NCI-H345 treated with DMSO at 0.1 percent for 48 hours (cell line): ENCODE results near the gene SCP2.

Source experiments
- DNase-seq: peaks from one replicate; lab custom pipeline; 2025; ENCODE audit not compliant: unreplicated experiment; lab: John Stamatoyannopoulos, UW

Gene SCP2

DNA sequence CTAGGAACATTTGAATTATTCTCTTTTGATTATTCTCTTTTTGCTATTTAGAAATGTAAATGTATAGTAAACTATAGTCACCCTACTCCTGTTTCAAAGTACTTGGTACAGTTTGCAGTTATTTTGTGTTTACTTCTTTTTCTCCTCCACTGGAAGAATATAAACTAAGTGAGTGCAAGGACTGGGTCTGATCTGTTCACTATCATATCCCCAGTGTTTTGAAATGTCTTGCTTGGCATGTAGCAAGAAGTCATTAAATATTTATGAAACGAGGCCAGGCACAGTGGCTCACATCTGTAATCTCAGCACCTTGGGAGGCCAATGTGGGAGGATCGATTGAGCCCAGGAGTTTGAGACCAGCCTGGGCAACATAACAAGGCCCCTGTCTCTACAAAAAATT, 99.2 kb downstream of the SCP2 start:
- DNase-seq, result no peak

DNA sequence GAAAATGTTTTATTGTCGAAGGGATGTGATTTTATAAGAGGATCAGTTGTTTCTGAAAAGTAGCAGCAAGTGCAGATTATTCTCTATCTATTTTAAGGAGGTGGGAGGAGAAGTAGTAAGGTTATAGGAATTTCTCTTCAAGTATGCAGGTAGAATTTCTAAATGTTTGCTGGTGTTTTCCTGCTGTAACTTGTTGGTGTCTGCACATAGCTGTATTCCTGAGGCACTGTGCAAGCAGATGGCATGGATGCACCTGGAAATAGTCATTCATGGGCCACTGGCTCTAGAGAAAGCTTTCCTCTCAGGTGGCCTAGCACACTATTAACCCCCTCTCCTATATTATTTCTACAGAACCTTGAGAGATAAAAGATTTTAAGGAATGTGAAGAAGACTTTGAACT, 104.7 kb downstream of the SCP2 start:
- DNase-seq, result no peak

DNA sequence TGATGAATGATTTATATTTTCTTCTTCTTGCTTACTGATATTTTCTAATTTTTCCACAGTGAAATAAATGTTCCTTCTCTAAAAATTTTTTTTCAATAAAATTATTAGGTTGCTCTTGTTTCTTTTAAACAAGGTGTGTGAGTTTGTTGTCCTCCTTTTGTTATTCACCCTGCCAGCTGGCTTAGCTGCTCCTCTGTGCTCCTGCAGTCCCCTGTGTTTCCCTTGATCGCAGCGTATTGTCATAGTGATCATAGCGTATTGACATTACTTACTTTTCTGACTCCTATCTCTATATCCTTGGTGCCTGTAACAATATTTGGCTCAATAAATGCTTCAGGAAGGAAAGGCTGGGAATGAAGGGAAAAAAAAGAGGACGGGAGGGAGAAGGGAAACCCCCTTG, 110.1 kb downstream of the SCP2 start:
- no peak for DNase-seq

DNA sequence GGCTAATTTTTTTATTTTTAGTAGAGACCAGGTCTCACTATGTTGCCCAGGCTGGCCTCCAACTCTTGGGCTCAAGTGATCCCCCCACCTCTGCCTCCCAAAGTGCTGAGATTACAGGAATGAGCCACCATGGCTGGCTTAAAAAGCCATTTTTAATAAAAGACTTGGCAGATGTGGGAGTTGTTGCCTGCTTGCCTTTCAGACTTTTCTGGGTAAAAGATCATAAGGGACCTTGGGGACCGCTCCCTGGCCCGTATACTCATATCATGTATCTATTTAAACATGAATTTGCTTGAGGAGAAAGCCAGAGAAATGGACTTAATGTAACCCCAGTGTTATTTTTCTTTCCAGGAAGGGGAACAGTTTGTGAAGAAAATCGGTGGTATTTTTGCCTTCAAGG, 111.5 kb downstream of the SCP2 start:
- no peak for DNase-seq

DNA sequence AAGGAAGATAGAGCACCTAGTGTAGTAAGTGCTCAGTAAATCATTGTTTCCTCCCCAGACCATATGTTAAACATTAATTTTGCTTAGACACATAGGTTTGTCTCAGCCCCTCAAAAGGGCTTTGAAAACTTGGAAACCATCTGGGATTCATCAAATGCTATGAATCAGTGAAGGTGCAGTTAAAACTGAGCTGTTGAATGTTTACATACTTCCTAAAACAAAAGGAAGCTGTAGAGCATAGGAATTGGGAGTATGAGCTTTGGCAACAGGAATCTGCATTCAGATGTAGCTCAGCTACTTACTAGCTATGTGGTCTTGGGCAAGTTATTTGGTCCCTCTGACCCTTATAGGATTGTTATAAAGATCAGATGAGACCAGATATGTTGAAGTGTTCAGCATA, 116.2 kb downstream of the SCP2 start:
- DNase-seq, result no peak

DNA sequence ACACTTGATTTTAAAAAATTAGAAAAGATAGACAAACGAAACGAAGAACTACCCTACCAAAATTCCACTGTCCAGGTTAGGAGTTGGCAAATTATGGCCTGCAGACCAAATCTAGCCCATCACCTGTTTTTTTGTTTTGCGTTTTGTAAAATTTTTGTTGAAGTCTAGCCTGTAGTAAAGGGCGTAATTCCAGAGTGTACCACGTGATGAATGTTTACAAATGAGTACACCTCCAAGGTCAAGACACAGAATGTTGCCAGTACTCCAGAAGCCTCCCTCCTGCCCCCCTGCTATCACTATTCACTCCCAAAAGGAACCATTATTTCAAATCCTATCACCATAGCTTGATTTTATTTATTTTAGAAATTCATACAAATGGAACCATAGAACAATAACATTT, 117.8 kb downstream of the SCP2 start:
- no peak for DNase-seq

DNA sequence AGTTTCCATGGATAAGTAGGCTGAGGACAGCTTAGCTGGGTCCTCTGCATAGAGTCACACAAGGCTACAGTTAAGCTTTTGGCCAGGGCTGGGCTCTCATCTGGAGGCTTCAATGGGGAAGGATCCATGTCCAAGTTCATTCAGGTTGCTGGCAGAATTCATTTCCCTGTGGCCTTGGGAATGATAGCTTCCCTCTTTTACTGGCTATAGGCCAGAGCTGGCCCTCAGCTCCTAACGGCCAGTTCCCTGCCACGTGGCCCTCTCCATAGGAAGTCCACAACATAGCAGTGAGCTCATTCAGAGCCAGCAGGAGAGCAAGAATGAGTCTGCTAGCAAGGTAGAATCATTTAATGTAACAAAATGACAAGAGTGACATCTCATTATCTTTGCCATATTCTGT, 119.9 kb downstream of the SCP2 start:
- DNase-seq, result no peak

DNA sequence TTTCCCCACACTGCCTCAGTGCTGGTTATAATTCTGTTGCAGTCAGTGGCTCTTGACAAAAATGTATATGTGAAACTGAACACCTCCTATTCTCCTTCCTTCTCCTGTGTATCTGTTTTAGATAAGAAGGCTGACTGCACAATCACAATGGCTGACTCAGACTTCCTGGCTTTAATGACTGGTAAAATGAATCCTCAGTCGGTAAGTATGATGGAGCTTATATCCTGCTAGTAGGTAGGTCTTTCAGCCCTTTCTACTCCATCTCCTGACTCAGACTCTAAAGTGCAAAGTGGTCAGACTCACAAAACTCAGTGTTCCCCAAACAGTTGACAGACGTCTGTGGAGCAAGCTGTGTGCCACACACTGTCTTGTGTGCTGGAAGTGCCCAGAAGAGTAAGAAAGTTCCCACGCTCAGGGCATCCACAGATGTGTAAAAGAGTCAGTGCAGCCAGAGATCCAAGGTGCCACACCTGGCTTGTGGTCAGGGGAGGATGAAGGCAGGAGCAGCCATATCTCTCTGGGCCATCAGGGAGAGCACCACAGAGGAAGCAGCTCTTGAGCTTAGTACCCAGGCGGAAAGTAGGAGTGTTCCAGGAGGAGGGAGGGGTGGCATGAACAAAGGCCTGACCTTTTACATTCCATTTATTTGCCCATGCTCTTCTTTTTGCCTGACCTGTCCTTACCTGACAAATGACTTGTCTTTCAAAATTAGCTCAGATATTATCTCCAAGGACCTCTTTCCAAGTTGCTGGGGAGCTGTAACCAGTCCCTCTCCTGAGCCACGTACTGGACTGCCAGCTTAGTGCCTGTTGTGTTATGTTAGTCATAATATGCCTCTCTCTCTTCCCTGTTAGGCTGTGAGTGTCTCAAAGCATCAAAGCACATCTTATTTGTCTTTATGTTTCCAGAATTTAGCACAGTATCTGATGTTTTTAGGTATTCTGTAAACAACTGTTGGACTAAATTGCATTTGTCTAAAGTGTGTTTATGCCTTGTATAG, 121.0 kb downstream of the SCP2 start:
- DNase-seq, result no peak

DNA sequence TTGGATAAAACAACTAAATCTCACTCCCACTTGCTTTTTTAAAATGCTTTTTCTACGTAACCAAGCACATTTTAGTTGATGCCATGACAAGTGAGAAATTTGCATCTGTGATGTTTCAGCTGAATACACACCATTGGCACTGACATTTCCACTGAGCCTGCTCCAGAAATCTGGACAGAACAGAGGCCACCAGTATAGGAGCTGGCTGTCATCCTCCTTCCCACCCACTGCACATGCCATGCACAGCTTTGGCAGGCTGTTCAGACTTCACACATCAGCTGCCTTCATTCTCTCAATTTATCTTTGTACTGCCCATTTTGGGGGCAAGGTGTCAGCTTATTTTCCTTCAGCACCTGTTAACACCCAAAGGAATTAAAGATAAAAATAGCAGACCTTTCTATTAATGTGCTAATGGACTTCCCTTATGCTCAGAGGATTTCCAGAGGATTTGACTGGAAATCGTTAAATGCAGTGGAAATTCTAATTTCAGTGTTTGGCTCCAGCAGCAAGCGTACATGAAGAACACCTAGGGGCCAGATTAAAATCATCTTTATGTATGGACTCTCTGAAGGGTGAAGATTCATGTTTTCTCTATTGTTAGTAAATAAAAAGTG, 122.0 kb downstream of the SCP2 start:
- no peak for DNase-seq

DNA sequence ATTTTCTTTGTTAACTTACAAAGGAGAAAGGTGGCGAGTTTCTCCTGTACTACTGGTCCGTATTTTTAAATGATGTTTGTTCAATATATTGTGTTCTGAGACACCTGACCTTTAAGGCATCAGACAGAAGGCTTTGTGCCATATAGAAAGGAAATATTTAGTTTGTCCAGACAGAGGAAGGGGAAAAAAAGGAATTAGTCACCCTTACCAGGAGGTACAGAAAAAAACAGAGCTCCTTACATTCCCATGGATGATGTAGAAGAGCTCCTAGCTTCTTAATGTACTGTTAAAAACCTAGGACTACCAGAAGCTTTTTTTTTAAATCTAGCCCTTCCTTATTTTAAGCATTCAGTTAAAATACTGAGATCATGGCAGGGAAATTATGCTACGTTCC, 122.5 kb downstream of the SCP2 start:
- DNase-seq, result no peak

DNA sequence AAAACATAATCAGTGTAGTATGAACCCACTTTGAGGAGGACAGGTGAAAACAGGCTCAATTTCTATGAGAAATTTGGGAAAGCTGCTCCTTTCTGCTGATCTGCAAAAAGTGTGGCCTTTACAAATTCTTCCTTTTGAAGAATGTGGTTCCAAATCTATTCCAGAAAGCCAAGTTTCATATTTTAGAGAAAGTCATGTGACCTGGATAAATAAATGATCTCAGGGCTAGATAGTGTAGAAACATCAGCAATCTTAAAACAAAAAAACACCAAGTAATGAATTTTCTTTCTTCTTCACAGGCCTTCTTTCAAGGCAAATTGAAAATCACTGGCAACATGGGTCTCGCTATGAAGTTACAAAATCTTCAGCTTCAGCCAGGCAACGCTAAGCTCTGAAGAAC, 123.2 kb downstream of the SCP2 start:
- no peak for DNase-seq

DNA sequence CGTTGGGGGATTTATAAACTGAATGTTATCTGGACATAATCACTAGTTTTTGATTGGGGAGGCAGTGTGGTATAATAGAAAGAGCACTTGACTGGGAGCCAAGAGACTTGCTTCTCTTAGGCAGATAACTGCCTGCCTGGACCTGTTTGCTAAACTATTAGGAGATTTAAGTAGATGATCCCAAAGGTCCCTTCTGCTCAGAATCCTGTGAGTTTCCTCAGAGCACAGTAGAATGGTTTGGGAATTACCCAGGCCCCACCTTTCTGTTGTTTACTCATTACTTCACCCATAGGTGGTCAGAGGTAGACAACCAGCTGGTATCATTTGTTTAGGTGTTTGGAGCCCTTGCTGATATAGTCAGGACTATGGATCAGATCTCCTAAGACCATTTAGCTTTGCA, 124.6 kb downstream of the SCP2 start:
- no peak for DNase-seq

DNA sequence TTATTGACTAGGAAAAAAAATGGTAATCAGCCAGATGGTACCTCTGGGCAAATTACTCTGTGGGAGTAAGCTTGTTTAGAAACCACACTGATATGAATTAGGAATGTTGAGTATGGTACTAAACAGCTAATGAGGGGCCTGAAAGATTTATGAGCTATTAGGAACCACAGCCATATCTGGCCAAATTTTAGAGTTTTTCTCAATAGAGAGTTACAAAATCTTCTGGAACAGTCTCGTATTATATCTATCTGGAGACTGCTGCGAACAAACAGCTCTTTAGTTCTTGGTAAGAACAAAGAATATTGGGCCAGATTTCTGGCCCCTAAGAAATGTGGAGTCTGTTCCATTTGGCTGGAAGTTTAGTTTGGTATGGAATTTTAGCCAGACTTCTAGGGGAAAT, 130.1 kb downstream of the SCP2 start:
- no peak for DNase-seq

DNA sequence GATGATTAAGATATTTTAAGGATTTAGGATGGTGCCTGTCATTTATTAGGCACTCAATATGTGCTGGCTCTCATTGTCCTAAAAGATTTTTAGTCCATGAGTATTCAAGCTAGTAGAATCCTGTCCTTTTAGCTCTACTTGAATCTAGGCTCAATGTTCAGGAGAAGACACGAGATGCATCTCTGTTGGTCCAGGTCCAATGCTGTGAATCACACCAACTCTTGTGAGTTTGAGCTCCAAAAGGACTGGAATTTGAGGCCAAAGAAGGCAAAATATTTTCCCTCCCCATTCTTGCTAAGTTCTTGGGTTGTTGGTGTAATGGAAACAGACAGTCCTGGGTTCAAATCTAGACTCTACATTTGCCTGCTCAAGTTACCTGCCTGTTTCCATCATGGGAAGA, 133.5 kb downstream of the SCP2 start:
- DNase-seq, result no peak

DNA sequence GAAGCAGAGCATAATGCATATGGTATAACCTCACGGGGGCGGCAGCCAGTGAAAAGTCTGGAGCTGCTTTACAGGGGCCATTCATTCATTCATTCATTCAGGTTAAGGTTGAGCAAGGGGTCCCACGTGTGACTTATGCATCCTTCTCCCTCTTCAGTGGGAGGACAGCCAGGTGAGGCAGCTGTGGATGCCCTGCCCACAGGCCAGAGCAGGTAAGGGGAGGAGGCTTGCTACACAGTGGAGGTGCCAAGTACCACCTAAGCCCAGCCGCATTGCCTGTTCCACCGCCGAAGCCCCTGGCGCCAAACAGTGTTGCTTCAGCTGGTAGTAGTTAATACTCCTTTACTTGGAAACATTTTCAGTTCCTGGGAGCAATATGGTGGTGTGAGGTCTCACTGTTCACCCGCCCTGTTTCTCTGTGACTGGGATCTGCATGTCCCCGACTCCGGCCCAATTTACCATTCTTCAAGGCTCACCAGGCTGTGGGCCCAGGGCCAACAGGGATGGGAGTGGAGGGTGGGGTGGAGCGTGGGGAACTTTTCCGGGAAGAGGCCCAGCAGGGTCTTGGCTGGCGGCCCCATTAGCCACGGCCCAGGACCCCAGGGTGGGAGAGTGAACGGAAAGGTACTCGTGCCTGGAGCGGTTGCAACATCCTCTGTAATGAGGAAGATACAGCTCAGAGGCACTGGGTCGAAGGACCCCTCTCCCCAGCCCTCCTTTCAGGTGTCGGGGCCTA, 134.2 kb downstream of the SCP2 start:
- DNase-seq, result no peak

DNA sequence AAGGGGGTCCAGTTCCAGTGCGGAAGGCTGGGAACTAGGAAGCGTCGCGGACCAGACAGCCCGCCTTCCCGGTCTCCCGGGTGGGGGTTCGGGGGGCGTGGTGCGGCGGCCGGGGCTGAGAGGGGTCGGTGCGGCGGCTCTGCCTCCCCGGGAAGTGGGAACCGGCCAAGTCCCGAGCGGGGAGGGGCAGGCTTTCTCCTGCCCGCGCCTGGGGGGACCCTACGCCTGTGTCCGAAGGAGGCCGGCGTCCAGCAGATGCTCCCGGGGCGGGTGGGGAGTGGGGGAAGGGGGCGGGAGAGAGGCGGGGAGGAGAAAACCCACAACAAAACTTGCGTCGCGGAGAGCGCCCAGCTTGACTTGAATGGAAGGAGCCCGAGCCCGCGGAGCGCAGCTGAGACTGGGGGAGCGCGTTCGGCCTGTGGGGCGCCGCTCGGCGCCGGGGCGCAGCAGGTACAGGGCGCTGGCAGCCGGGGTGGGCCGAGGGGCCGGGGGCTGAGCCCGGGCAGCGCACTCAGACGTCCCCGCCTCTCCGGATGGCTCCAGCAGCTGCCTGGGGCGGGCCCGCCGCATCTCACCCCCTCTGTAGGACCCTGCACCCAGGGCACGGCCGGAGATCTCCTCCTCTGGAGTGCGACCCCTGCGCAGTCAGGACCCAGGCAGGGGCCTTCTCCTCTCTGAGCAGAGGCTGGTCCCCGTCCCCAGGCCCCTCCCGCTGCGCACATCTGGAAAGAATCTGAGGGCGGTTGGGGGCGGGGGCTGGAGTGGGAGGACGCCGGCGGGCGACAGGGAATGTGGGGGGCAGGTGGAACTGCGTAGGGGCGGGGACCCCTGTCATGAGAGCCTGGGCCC, 135.0 kb downstream of the SCP2 start, which contains the start of gene PODN:
TSS of gene PODN (plus strand) at position 355 of the 849 bp plus-strand sequence. CDS start 7,643 bp downstream, outside the sequence.
- DNase-seq, result no peak

DNA sequence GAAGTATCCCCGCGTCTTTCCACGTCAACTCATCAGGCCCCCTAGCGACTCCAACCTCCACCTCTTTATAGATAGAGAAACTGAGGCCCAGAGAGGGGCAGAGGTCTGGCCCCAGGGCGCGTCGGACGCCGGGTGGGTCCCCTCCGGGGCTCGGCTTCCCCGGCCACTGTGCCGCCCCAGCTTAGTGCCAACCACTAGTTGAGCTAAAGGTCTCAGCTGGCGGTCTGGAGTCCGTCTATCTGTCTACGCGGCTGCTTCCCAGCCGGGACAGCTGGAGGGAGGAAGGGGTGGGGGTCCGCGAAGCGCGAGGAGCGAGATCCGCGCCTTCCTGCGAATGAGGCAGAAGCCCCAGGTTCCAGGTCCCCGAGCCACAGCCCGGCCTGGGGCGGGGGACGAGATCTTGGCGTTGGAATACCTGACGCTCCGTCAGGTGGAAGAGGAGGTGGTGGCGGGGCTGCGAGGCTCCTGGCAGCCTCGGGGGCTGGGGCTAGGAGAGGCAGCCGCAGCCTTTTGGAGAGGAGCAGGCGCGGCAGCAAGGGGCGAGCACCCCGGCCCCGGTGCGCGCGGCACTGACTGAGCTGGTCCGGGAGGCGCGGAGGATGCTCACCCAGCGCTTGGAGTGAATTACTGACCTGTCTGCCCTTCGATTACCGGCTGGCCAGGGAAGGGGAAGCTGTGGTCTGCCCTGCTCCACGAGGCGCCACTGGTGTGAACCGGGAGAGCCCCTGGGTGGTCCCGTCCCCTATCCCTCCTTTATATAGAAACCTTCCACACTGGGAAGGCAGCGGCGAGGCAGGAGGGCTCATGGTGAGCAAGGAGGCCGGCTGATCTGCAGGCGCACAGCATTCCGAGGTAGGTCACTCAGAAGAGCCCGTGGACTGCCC, 135.9 kb downstream of the SCP2 start:
- DNase-seq, result no peak

DNA sequence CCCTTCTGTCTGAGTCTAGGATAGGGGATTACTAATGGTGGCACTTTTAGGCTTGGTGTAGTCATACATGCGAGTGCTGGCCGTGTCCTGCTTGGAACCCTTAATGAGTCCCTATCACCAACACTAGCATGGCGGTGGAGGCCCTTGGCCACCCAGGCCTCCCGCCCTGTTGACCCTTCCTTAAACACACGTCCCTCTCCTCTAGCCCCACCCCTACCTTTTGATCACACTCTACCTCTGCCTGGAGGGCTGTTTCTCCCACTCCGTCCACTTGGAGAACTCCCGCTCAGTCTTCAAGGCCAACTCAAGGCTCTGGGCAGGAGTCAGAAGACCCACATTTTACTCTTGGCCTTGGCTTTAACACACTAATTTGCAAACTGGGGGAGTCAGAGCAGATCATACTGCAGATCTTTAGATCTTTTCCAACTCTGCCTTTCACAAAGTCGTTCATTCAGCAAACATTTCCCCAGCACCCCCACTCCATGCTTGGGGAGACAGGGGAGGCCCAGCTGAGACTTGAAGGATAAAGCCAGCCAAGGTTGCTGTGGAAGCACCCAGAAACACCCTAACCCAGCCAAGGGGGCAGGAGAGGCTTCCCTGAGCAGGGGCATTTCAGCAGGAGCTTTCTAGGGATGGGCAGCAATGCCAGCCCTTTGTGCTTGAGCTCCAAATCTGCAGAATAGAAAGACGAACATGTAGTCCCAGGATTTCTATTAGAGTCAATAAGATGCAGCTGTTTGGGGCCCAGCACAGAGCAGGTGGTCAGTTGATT, 136.9 kb downstream of the SCP2 start:
- no peak for DNase-seq

DNA sequence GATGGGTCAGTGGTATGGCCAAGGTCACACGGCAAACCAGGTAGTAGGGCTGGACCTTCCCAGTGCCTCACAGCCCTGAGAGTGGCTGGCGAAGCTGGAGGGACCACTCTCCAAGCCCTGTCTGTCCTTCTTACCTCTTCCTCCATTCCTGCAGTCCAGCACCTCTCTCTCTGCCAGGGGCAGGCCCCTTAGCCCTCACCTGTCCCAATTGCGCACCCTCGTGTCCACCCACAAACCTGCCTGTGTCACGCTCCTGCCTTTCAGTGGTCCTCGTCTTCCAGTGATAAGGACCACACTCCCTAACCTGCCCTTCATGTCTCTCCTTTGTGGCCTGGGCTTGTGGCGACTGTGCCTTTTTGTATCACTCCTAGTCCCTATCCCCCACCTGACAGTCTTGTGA, 138.3 kb downstream of the SCP2 start:
- DNase-seq, result no peak
